Measurements from ENCODE around the gene TNFRSF13B.

DNA sequence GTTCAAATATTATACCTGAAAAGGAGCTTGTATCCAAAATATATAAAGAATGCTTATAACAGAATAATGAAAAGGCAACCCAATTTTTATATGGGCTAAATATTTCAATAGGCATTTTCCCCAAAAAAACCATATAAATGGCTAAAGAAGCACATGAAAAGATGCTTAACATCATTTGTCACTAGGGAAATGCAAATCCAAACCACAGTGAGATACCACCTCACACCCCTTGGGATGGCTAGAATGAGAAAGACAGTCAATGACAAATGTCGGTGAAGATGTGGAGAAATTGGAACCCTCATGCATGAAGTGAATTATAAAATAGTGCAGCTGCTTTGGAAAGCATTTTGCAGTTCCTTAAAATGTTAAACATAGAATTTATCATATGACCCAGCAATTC is 3.1 kb downstream of the TNFRSF13B start:
- TF ChIP-seq, protein P1, sequence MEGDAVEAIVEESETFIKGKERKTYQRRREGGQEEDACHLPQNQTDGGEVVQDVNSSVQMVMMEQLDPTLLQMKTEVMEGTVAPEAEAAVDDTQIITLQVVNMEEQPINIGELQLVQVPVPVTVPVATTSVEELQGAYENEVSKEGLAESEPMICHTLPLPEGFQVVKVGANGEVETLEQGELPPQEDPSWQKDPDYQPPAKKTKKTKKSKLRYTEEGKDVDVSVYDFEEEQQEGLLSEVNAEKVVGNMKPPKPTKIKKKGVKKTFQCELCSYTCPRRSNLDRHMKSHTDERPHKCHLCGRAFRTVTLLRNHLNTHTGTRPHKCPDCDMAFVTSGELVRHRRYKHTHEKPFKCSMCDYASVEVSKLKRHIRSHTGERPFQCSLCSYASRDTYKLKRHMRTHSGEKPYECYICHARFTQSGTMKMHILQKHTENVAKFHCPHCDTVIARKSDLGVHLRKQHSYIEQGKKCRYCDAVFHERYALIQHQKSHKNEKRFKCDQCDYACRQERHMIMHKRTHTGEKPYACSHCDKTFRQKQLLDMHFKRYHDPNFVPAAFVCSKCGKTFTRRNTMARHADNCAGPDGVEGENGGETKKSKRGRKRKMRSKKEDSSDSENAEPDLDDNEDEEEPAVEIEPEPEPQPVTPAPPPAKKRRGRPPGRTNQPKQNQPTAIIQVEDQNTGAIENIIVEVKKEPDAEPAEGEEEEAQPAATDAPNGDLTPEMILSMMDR (IDR thresholded peaks at IDR 0.05): no peak
- no peak for TF ChIP-seq POLR2A (IDR thresholded peaks at IDR 0.05)

All from uterus (tissue), 2 donors.